Mesothelial cell of epicardium (in vitro differentiated cells): ENCODE measurements around the gene KRTAP3-3. TPM values are rescaled to one million over a fixed set of nuclear protein-coding genes. Genes with fewer than 3 reads are reported as not detected.

Source experiments
- DNase-seq, 2 experiments: peaks; one replicate each; pipeline ENCODE4 v3.0.0; 2021; ENCODE audit warnings: low spot score in 2 of 2; ENCODE audit not compliant: unreplicated experiment in 2 of 2
- H3K27ac Mint-ChIP-seq: 2 replicates; pipeline ENCODE4 v1.8.0; 2021; ENCODE audit warnings: mixed read lengths
- H3K27me3 Mint-ChIP-seq: 2 replicates; pipeline ENCODE4 v1.8.0; 2021; ENCODE audit warnings: low read depth, mixed read lengths
- H3K36me3 Mint-ChIP-seq: 2 replicates; pipeline ENCODE4 v1.8.0; 2021; ENCODE audit warnings: mixed read lengths
- H3K4me1 Mint-ChIP-seq: 2 replicates; pipeline ENCODE4 v1.8.0; 2021; ENCODE audit warnings: mixed read lengths
- H3K4me3 Mint-ChIP-seq: 2 replicates; pipeline ENCODE4 v1.8.0; 2021; ENCODE audit warnings: mild to moderate bottlenecking, moderate library complexity, mixed read lengths
- H3K9me3 Mint-ChIP-seq: 2 replicates; pipeline ENCODE4 v1.8.0; 2021; ENCODE audit warnings: mixed read lengths
- total RNA-seq: library from RNA; stranded (reverse); gene quantifications from 3 replicates; pipeline ENCODE4 v1.2.1, GENCODE V29; 2021
- TF ChIP-seq, protein P1 (sequence below): fragments of 200-600 bp; sonication (generic); IDR thresholded peaks from one replicate; pipeline ENCODE4 v1.5.0; 2021; ENCODE audit warnings: antibody characterized with exemption; ENCODE audit not compliant: unreplicated experiment

The KRTAP3-3 gene
- total RNA-seq, 1 donor from 2014 or later, result not detected

DNA sequence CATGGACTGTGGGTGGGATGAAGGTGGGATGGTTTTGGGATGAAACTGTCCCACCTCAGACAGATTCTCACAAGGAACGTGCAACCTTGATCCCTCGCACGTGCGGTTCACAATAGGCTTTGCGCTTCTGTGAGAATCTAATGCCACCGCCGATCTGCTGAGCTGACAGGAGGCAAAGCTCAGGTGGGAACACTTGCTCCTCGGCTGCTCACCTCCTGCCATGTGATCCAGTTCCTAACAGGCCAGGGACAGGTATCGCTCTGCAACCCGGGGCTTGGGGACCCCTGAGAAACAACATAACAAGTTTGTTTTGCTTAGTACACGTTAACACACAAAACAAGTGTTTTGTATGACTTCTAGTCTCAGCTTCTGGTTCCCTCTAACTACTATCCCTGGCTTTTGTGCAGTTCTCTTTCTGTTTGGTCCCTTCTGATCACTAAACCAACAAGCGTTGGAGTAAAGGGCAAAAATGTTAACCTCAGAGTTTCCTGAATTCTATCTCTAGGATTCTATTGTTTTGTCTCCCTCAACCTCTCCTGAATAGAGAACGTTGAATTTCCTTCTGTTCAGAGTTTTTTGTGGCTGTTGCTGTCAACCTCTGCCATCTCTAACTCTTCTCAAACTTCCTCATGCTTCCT, 22.7 kb upstream of the KRTAP3-3 start:
- DNase-seq, result no peak
- Mint-ChIP-seq H3K4me3 (no peak overlapping the region), H3K27ac (no peak overlapping the region), H3K27me3 (no peaks in the 10 kb centered on the region), H3K9me3 (peaks cover 13% of the 10 kb centered on the region), H3K36me3 (no peaks in the 10 kb centered on the region), H3K4me1 (peaks cover 14% of the 10 kb centered on the region)
- TF ChIP-seq, protein P1, sequence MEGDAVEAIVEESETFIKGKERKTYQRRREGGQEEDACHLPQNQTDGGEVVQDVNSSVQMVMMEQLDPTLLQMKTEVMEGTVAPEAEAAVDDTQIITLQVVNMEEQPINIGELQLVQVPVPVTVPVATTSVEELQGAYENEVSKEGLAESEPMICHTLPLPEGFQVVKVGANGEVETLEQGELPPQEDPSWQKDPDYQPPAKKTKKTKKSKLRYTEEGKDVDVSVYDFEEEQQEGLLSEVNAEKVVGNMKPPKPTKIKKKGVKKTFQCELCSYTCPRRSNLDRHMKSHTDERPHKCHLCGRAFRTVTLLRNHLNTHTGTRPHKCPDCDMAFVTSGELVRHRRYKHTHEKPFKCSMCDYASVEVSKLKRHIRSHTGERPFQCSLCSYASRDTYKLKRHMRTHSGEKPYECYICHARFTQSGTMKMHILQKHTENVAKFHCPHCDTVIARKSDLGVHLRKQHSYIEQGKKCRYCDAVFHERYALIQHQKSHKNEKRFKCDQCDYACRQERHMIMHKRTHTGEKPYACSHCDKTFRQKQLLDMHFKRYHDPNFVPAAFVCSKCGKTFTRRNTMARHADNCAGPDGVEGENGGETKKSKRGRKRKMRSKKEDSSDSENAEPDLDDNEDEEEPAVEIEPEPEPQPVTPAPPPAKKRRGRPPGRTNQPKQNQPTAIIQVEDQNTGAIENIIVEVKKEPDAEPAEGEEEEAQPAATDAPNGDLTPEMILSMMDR, result no peak

DNA sequence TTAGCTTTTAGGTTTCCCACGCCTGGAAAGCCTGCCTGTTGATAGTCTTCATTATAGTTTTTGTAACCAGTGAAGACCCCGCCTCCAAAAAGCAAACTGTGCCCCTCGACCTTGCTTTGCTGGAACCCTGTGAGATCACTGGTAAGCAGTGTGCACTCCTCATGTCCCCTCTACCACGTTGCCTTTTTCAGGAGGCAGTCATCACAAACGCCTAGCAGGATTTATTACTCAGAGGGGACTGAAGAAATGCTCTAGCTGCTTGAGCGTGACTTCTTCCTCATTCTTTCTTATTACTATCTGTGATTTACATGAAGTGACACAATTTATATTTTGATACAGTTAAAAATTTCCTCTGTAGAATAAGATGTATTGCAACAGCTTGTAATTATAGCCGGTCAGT, 21.5 kb upstream of the KRTAP3-3 start:
- no peaks in the 10 kb centered on the region for H3K27me3 Mint-ChIP-seq
- DNase-seq, result no peak
- peaks cover 14% of the 10 kb centered on the region for H3K4me1 Mint-ChIP-seq
- no peaks in the 10 kb centered on the region for H3K36me3 Mint-ChIP-seq
- TF ChIP-seq, protein P1, result no peak
- no peak overlapping the region for H3K4me3 Mint-ChIP-seq
- H3K27ac Mint-ChIP-seq, result no peak overlapping the region
- H3K9me3 Mint-ChIP-seq, result peaks cover 6% of the 10 kb centered on the region

DNA sequence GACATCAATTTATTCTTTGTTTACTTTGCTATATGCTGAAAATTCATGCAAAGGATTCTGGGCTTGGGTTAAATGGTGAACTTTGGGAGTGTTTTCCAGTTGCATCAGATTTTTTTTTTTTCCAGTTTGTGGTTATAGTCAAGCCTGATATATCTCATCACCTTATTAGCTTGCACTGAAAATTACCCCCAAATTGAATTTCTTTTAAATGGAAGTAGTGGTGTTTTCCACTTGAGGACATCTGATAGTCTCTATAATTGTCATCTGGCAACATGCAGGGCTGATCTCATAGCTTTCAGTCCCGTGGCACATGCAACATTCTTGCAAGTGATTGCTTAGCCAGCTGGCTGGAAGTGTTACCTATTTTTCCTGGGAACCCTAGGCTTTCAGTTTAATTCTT, 19.6 kb upstream of the KRTAP3-3 start:
- DNase-seq, result no peak
- TF ChIP-seq, protein P1, result no peak
- no peaks in the 10 kb centered on the region for H3K27me3 Mint-ChIP-seq
- no peak overlapping the region for H3K4me3 Mint-ChIP-seq
- H3K4me1 Mint-ChIP-seq, result peaks cover 30% of the 10 kb centered on the region
- no peaks in the 10 kb centered on the region for H3K36me3 Mint-ChIP-seq
- H3K9me3 Mint-ChIP-seq, result peaks cover 6% of the 10 kb centered on the region
- H3K27ac Mint-ChIP-seq, result no peak overlapping the region

DNA sequence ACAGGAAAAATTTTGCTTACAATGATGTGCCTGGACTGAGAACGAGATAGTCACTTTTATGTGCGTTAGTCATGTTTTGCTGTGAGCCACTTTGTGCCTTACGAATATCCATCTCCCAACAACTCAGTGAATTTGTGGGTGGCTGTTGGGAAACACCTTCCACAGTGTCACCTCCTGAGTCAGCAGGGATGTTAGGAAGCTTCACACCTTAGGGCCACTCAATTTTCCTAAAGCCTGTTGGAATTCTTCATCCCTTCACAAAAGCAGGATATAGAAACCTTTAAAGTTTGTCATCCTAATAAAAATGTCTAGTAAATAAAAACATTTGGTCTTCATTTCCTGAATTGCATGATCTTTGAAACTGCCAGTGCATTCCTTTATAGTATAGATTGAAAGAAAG, 19.2 kb upstream of the KRTAP3-3 start:
- H3K4me1 Mint-ChIP-seq, result peaks cover 33% of the 10 kb centered on the region
- TF ChIP-seq, protein P1, result no peak
- no peaks in the 10 kb centered on the region for H3K36me3 Mint-ChIP-seq
- no peaks in the 10 kb centered on the region for H3K27me3 Mint-ChIP-seq
- H3K27ac Mint-ChIP-seq, result no peak overlapping the region
- DNase-seq, result no peak
- H3K9me3 Mint-ChIP-seq, result peaks cover 6% of the 10 kb centered on the region
- H3K4me3 Mint-ChIP-seq, result no peak overlapping the region

DNA sequence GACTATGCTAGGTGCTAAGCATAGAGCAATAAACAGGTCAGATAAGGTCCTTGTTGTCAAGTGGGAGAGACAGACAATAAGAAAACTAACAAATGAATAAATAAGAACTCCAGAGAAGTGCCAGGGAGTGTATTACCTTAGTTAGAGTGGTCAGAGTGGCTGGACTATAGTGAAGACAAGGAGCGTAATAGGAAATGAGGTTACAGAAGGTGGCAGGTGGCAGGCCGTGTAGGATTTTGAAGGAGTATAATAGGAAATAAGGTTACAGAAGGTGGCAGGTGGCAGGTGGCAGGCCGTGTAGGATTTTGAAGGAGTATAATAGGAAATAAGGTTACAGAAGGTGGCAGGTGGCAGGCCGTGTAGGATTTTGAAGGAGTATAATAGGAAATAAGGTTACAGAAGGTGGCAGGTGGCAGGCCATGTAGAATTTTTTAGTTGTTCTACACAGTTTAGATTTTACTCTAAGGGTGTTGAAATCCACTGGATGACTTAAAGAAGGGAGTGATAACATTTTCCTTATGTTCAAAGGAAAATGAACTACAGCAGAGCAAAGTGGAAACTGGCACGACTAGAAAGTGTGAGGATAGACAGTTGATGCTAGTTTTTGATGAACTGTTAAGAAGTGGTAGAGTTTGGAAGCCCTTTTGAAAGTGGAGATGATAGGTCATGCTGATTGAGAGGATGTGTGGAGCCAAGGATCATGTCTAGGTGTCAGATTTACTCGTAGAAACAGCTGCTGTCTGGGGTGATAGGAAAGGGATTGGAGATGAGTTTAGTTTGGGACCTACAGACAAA, 18.6 kb upstream of the KRTAP3-3 start:
- Mint-ChIP-seq H3K36me3 (no peaks in the 10 kb centered on the region), H3K27me3 (no peaks in the 10 kb centered on the region), H3K9me3 (peaks cover 6% of the 10 kb centered on the region), H3K4me1 (peaks cover 29% of the 10 kb centered on the region), H3K27ac (no peak overlapping the region), H3K4me3 (no peak overlapping the region)
- DNase-seq, result no peak
- TF ChIP-seq, protein P1, result no peak
